Adrenal gland (tissue), 12 donors: ENCODE data around the gene HLF. TPM values are rescaled to one million over a fixed set of nuclear protein-coding genes. Genes with fewer than 3 reads are reported as not detected.

Experiments
- DNase-seq, 7 donors: peaks; one replicate each; pipeline ENCODE4 v3.0.0-alpha.2; 2019 to 2020
- H3K27ac ChIP-seq, 5 donors: fragments of 200-600 bp; sonication (generic) in 4 of 5; 1 replicate in 3 of 5; 2 replicates in 2 of 5; pipeline versions ENCODE4 v1.5.1 to v1.8.0; 2016 to 2020; ENCODE audit warnings: mild to moderate bottlenecking in 1 of 5
- H3K27me3 ChIP-seq: fragments of 200-600 bp; 2 replicates; pipeline ENCODE4 v1.8.0; 2021
- H3K36me3 ChIP-seq, 2 donors: fragments of 200-600 bp; replicated peaks in 1 of 2; 1 replicate in 1 of 2; 2 replicates in 1 of 2; pipeline versions ENCODE4 v1.5.1 to v1.8.0; 2018 to 2022
- H3K4me1 ChIP-seq, 2 donors: fragments of 200-600 bp; replicated peaks in 1 of 2; 1 replicate in 1 of 2; 2 replicates in 1 of 2; pipeline versions ENCODE4 v1.5.1 to v1.8.0; 2018 to 2021
- H3K4me3 ChIP-seq, 4 donors: fragments of 200-600 bp; sonication (generic) in 3 of 4; one replicate each; pipeline ENCODE4 v1.5.1; 2016 to 2018
- H3K9me3 ChIP-seq, 3 donors: fragments of 200-600 bp; sonication (generic) in 1 of 3; replicated peaks in 1 of 3; 1 replicate in 2 of 3; 2 replicates in 1 of 3; pipeline versions ENCODE4 v1.5.1 to v1.8.0; 2016 to 2021
- POLR2A ChIP-seq, 2 donors: fragments of 450-650 bp; IDR thresholded peaks; one replicate each; pipeline ENCODE4 v1.6.1; 2017; ENCODE audit warnings: antibody characterized with exemption in 2 of 2, mild to moderate bottlenecking in 2 of 2, moderate library complexity in 1 of 2
- WGBS, 4 donors: extraction: QIAGEN DNeasy Blood & Tissue Kit in 2 of 4; methylation state at CpG; one replicate each; pipeline versions ENCODE4 v1.1.5 to v1.1.7; 2013 to 2017; 5-methylcytosine and 5-hydroxymethylcytosine counted together
- intact Hi-C, 2 donors: fragments of 100-400 bp; cut with DNase I; formaldehyde crosslinking; loops; one replicate each; pipeline versions ENCODE4 v1.14.1 to v1.15.0; 2022 to 2023
- polyA plus RNA-seq, 3 donors: library from polyadenylated mRNA; stranded (reverse); fragments of 200-250 nt in 2 of 3; fragments of 350-450 nt in 1 of 3; fragmentation: Illumina TruSeq in 1 of 3; extraction: RNeasy Lipid Tissue Mini Kit (QIAGEN cat#74804) in 1 of 3; gene quantifications; one replicate each; pipeline ENCODE4 v1.2.3, GENCODE V29; 2013 to 2014
- total RNA-seq, 9 donors: library from RNA; depleted of rRNA in 4 of 9; stranded (reverse); fragments of >200 nt in 4 of 9; fragments of 120-200 nt in 1 of 9; fragmentation: NEBNext Ultra II Directional in 1 of 9; extraction: Animal tissue kit (Norgen Biotek cat#: 25700) in 1 of 9; gene quantifications; one replicate each; pipeline versions ENCODE4 v1.1.0 to v1.2.4, GENCODE V29; 2013 to 2023
- TF ChIP-seq, protein P1 (sequence below), 6 experiments: fragments of 450-650 bp in 4 of 6; fragments of 200-600 bp in 2 of 6; sonication (generic) in 1 of 6; IDR thresholded peaks; 1 replicate in 5 of 6; 2 replicates in 1 of 6; pipeline versions ENCODE4 v1.5.1 to v1.8.0; 2016 to 2021; ENCODE audit warnings: antibody characterized with exemption in 6 of 6, mild to moderate bottlenecking in 2 of 6, moderate library complexity in 1 of 6
- donor health status: healthy with polysubstance abuse.
- donor health status: Bipolar disorder and iron deficiency.
- donor health status: DM: yes; HTN: yes; CAD: no.
- donor health status: DM: no; HTN: no; CAD: no.
- donor health status: DM: no; HTN: no; CAD: no.
- donor health status: DM: yes; HTN: yes; CAD: no.

The HLF gene
- total and polyA plus RNA-seq, 12 donors, result 1.3 to 74.3 (median 27.0) TPM

DNA sequence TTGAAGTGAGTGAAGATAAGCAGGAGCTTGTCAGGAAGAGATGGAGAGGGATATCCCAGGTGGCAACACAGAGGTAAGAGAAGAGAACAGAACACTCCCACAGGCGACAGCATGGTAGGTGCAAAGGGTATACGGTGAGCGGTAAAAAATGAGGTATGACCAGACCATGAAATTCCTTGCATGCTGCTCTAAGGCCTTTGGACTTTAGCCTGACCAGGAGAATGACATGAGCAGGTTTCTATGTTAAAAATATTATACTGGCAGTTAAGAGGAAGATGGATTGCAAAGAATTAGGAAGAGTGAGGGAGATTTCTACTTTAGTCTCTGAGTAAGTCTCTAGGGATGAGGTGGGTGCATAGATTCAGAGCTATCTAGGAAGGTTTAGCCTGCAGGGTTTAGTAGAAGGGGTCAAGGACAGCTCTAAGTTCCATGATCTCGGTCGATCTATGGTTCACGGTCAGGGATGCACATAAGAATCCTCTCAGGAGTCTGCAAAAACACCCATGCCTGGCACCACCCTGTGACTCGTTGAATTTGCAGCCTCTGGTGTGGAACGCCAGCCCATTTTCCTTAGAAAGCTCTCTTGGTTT is 65.7 kb downstream of the HLF start:
- no peak overlapping the region for H3K27ac ChIP-seq
- no peak for DNase-seq
- WGBS, 4 donors, result 83 to 88% (median 87%) methylated on average over 8 of the region's 8 CpGs
- no peak overlapping the region for H3K4me3 ChIP-seq
- H3K27me3 ChIP-seq, result no peaks in the 10 kb centered on the region
- TF ChIP-seq, protein P1, sequence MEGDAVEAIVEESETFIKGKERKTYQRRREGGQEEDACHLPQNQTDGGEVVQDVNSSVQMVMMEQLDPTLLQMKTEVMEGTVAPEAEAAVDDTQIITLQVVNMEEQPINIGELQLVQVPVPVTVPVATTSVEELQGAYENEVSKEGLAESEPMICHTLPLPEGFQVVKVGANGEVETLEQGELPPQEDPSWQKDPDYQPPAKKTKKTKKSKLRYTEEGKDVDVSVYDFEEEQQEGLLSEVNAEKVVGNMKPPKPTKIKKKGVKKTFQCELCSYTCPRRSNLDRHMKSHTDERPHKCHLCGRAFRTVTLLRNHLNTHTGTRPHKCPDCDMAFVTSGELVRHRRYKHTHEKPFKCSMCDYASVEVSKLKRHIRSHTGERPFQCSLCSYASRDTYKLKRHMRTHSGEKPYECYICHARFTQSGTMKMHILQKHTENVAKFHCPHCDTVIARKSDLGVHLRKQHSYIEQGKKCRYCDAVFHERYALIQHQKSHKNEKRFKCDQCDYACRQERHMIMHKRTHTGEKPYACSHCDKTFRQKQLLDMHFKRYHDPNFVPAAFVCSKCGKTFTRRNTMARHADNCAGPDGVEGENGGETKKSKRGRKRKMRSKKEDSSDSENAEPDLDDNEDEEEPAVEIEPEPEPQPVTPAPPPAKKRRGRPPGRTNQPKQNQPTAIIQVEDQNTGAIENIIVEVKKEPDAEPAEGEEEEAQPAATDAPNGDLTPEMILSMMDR (IDR thresholded peaks at IDR 0.05), result no peak
- TF ChIP-seq POLR2A (IDR thresholded peaks at IDR 0.05), result no peak
- H3K36me3 ChIP-seq, result no peaks in the 10 kb centered on the region
- H3K9me3 ChIP-seq, result no peaks in the 10 kb centered on the region
- intact Hi-C loops, result no loop called here
- H3K4me1 ChIP-seq, result peaks cover 0 to 6% of the 10 kb centered on the region in 2 donors

DNA sequence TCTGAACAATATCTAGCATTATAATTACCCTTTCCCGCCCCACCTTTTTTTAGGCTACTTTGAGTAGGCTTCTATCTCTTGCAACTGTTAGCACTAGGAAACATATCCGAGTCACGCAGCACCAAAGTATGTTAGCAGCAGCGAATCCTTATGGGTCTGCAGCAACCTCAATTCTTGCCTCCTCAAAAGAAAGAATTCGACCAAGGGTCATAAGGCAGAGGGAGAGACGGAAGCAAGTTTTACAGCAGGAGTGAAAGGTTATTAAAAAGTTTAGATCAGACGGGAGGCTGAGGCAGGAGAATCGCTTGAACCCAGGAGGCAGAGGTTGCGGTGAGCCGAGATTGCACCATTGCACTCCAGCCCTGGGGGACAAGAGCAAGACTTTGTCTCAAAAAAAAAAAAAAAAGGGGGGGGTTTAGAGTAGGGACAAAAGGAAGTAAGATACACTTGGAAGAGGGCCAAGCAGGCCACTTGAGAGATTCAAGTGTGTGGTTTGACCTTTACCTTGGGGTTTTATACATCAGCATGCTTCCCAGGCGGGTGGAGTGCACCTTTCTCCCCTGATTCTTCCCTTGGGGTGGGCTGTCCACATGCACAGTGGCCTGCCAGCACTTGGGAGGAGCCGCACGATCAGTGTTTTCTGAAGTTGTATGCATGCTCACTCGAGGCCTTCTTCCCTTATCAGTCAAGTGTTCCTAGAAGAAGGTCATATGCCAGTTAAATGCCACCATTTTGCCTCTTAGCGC is 67.7 kb downstream of the HLF start:
- Histone ChIP-seq H3K4me3 (no peak overlapping the region), H3K27ac (no peak overlapping the region), H3K36me3 (no peaks in the 10 kb centered on the region), H3K4me1 (no peaks in the 10 kb centered on the region), H3K27me3 (no peaks in the 10 kb centered on the region), H3K9me3 (no peaks in the 10 kb centered on the region)
- DNase-seq, result no peak
- intact Hi-C loops, result no loop called here
- WGBS, 4 donors, result 88 to 90% (median 89%) methylated on average over 12 to 15 of the region's 15 CpGs
- TF ChIP-seq POLR2A (IDR thresholded peaks at IDR 0.05), result no peak
- TF ChIP-seq, protein P1 (IDR thresholded peaks at IDR 0.05), result no peak

DNA sequence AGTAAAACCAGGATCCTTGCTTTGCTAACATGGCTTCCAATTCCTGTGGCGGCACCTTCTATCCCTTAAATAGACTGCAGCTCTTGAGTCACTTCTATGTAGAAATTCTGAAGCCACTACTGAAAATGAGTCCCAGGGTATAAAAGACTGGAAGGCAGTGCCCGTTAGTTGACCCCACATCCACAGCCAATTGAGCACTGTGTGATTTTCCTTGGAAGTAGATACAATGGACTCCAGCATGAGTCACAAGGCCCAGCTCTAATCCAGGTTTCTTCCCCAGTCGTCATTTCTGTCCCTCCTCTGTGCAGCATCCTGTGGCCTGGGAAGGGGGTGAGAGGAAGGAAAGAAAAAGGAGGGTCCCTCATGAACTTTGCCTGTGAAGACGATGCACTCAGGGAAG is 69.5 kb downstream of the HLF start:
- 74 to 80% (median 80%) methylated on average over 4 of the region's 4 CpGs for WGBS, 4 donors
- Histone ChIP-seq H3K4me3 (no peak overlapping the region), H3K4me1 (no peaks in the 10 kb centered on the region), H3K9me3 (no peaks in the 10 kb centered on the region), H3K27me3 (no peaks in the 10 kb centered on the region), H3K27ac (no peak overlapping the region), H3K36me3 (no peaks in the 10 kb centered on the region)
- TF ChIP-seq, protein P1 (IDR thresholded peaks at IDR 0.05), result no peak
- no peak for TF ChIP-seq POLR2A (IDR thresholded peaks at IDR 0.05)
- DNase-seq, result no peak
- intact Hi-C loops, result no loop called here

DNA sequence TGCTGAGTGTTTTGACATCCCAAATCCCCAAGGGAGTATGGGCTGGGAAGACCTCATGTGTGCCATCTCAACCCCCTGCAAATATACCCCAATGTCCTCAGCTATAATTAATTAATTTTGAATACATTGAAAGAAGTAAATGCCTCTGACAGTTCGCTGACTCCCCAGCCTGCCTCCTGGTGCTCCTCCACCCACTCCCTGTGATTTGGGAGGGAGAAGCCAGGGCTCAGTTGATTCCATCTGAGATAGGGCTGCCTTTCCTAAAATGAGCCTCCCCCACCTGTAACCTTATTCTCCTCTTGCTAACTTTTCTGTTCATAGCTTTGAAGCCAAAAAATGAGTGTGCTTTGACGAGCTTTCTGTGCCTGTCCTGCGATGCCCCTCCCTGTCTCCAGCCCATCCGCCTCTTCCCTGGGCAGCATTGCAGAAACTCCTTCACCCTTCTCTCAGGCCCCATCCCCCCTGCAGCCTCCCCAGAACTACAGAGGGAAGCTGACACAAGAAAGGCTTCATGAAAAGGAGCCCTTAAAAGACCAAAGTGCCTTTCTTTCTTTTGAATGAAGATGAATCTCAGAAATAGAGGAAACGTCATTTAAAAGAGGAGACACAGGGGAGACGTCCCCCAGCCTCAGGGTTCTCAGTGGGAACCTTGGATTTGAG is 70.3 kb downstream of the HLF start:
- H3K4me1 ChIP-seq, result no peaks in the 10 kb centered on the region
- intact Hi-C loops, result no loop called here
- WGBS, 4 donors, result 63 to 84% (median 69%) methylated on average over 5 to 6 of the region's 6 CpGs
- H3K36me3 ChIP-seq, result no peaks in the 10 kb centered on the region
- DNase-seq, result no peak
- H3K27me3 ChIP-seq, result no peaks in the 10 kb centered on the region
- H3K4me3 ChIP-seq, result no peak overlapping the region
- H3K27ac ChIP-seq, result no peak overlapping the region
- no peak for TF ChIP-seq POLR2A (IDR thresholded peaks at IDR 0.05)
- TF ChIP-seq, protein P1 (IDR thresholded peaks at IDR 0.05), result no peak
- H3K9me3 ChIP-seq, result no peaks in the 10 kb centered on the region
